A673 (cell line): ENCODE measurements around the gene MAP3K5. TPM values are rescaled to one million over a fixed set of nuclear protein-coding genes. Genes with fewer than 3 reads are reported as not detected.

Experiments
- BruUV-seq: library from RNA; stranded (reverse); fragments of 400-500 nt; replicated peaks from 2 replicates; lab custom pipeline; 2021; lab: Mats Ljungman, UMichigan
- CTCF ChIA-PET: fragments of 300-600 bp; sonication (Branson Sonifier 250); formaldehyde crosslinking; loops from one replicate; lab custom pipeline; 2022; ENCODE audit warnings: antibody characterized with exemption; lab: Charles Lee
- POLR2A ChIA-PET: fragments of 300-600 bp; sonication (Branson Sonifier 250); formaldehyde crosslinking; loops from one replicate; lab custom pipeline; 2022; ENCODE audit warnings: antibody characterized with exemption; ENCODE audit not compliant: low non-redundant PET; lab: Charles Lee
- DNase-seq: peaks from one replicate; pipeline ENCODE4 v3.0.0-alpha.2; 2015; ENCODE audit warnings: low spot score
- H3K27ac ChIP-seq: fragments of 200-600 bp; sonication (generic); 2 replicates; pipeline ENCODE4 v1.5.1; 2016; ENCODE audit warnings: mixed run types, low read depth, mild to moderate bottlenecking, mixed read lengths, antibody characterized with exemption, low read length; ENCODE audit not compliant: poor library complexity, severe bottlenecking
- H3K27me3 ChIP-seq: fragments of 200-600 bp; sonication (generic); replicated peaks from 2 replicates; pipeline ENCODE4 v1.6.1; 2017; ENCODE audit warnings: mixed run types, low read depth, mild to moderate bottlenecking, mixed read lengths, antibody characterized with exemption, low read length; ENCODE audit not compliant: insufficient read depth, poor library complexity
- H3K36me3 ChIP-seq: fragments of 200-600 bp; sonication (generic); 2 replicates; pipeline ENCODE4 v1.6.1; 2016; ENCODE audit warnings: mixed run types, mild to moderate bottlenecking, mixed read lengths, antibody characterized with exemption, low read length; ENCODE audit not compliant: insufficient read depth, poor library complexity, severe bottlenecking
- H3K4me1 ChIP-seq: fragments of 200-600 bp; sonication (generic); 2 replicates; pipeline ENCODE4 v1.6.1; 2017; ENCODE audit warnings: mixed run types, mild to moderate bottlenecking, mixed read lengths, antibody characterized with exemption, low read length; ENCODE audit not compliant: insufficient read depth, poor library complexity, severe bottlenecking
- H3K4me3 ChIP-seq: fragments of 200-600 bp; sonication (generic); 2 replicates; pipeline ENCODE4 v1.5.1; 2016; ENCODE audit warnings: low read depth, mixed run types, mild to moderate bottlenecking, mixed read lengths, low read length; ENCODE audit not compliant: poor library complexity, severe bottlenecking
- H3K9me3 ChIP-seq: fragments of 200-600 bp; sonication (generic); 2 replicates; pipeline ENCODE4 v1.6.1; 2016; ENCODE audit warnings: mixed run types, low read depth, mild to moderate bottlenecking, mixed read lengths, antibody characterized with exemption, low read length; ENCODE audit not compliant: poor library complexity, severe bottlenecking
- EZH2 ChIP-seq: fragments of 200-600 bp; sonication (generic); IDR thresholded peaks from 2 replicates; pipeline ENCODE4 v1.6.1; 2017; ENCODE audit warnings: borderline replicate concordance, low read depth, mild to moderate bottlenecking, mixed read lengths, antibody characterized with exemption, low read length; ENCODE audit not compliant: poor library complexity, severe bottlenecking
- intact Hi-C: fragments of 100-400 bp; cut with micrococcal nuclease; formaldehyde crosslinking; loops from one replicate; pipeline ENCODE4 v1.10.0; 2022; ENCODE audit not compliant: unreplicated experiment
- total RNA-seq: library from RNA; stranded (reverse); gene quantifications from 2 replicates; pipeline ENCODE4 v1.2.3, GENCODE V29; 2021
- TF ChIP-seq, protein P1 (sequence below): fragments of 300-800, 200-600 bp; sonication (generic); conservative IDR thresholded peaks from 2 replicates; pipeline ENCODE4 v1.5.1; 2017; ENCODE audit warnings: low read depth, mild to moderate bottlenecking, antibody characterized with exemption, low read length, moderate library complexity, mixed read lengths

Gene MAP3K5
- total RNA-seq, 1 experiment from 2014 or later, result 5.4 TPM

DNA sequence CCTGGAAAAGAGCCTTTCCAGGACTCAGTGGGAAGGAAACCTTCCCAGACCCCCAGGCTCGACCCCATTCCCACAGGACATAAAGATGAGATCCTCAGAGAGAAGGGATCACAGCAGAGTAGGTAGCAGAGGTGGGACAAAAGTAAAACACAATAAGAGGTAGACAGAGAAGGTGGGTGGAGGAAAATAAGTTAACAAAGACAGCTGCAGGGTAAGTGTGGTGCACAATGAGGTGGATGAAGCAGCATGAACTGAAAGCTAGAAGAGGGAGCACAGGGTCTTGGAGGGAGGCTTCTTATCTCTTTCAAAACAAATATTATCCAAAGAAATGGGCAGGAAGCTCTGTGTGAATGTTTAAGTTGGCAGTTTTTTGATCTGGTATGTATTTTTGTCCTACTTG, 228.1 kb downstream of the MAP3K5 start:
- no peaks in the 10 kb centered on the region for H3K36me3 ChIP-seq
- no peaks in the 10 kb centered on the region for H3K27me3 ChIP-seq
- H3K27ac ChIP-seq, result no peak overlapping the region
- no TSS peak for BruUV-seq
- DNase-seq, result no peak
- H3K9me3 ChIP-seq, result no peaks in the 10 kb centered on the region
- H3K4me3 ChIP-seq, result no peak overlapping the region
- intact Hi-C loops, result no loop called here
- ChIA-PET CTCF (no interaction called here), POLR2A (no interaction called here)
- no peak for TF ChIP-seq EZH2
- TF ChIP-seq, protein P1, sequence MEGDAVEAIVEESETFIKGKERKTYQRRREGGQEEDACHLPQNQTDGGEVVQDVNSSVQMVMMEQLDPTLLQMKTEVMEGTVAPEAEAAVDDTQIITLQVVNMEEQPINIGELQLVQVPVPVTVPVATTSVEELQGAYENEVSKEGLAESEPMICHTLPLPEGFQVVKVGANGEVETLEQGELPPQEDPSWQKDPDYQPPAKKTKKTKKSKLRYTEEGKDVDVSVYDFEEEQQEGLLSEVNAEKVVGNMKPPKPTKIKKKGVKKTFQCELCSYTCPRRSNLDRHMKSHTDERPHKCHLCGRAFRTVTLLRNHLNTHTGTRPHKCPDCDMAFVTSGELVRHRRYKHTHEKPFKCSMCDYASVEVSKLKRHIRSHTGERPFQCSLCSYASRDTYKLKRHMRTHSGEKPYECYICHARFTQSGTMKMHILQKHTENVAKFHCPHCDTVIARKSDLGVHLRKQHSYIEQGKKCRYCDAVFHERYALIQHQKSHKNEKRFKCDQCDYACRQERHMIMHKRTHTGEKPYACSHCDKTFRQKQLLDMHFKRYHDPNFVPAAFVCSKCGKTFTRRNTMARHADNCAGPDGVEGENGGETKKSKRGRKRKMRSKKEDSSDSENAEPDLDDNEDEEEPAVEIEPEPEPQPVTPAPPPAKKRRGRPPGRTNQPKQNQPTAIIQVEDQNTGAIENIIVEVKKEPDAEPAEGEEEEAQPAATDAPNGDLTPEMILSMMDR, result no peak
- H3K4me1 ChIP-seq, result peaks cover 4% of the 10 kb centered on the region

DNA sequence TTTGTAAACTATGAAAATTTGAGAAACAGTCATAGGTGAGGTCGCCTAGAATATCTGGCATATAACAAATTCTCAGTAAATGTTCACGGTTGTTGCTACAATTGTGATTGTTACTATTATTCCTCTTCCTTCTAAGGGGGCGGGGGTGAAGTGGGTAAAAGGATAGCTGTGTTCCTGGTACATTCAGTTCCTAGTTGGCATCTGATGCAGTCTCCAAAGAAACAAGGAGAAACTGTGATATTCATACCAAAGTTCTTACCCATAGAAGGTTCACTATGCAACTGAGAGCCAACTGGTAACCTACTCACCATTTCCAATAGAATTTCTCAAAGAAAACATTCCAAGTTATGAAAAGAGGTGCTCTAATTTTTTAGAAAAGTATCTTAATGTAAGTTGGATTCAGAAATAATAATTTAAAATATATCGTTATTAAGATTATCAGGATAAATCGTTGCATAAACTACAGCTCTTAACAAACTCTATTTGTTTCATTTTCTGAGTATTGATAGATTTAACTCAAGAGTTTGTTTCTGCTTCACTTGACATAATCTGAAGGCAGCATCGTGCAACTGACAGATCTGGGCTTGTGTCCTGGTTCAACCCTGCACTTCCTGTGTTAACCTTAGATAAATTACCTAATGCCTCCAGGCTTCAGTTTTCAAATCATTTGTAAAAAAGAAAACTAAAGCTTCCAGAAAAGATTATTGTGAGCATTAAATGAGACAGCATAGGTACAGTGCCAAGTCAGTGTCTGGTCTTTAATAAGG, 228.7 kb downstream of the MAP3K5 start:
- no TSS peak for BruUV-seq
- Histone ChIP-seq H3K9me3 (no peaks in the 10 kb centered on the region), H3K4me1 (peaks cover 4% of the 10 kb centered on the region), H3K27ac (no peak overlapping the region), H3K36me3 (no peaks in the 10 kb centered on the region), H3K4me3 (no peak overlapping the region), H3K27me3 (no peaks in the 10 kb centered on the region)
- DNase-seq, result no peak
- intact Hi-C loops, result no loop called here
- CTCF ChIA-PET, result interaction anchor here (0.7 kb wide), 1 partner anchor 155 kb away, joined by 7 read pairs; no protein-coding TSS in a partner anchor
- TF ChIP-seq, protein P1, result no peak
- no peak for TF ChIP-seq EZH2
- POLR2A ChIA-PET, result interaction anchor here (0.7 kb wide), 1 partner anchor 166 kb away, joined by 19 read pairs; no protein-coding TSS in a partner anchor

DNA sequence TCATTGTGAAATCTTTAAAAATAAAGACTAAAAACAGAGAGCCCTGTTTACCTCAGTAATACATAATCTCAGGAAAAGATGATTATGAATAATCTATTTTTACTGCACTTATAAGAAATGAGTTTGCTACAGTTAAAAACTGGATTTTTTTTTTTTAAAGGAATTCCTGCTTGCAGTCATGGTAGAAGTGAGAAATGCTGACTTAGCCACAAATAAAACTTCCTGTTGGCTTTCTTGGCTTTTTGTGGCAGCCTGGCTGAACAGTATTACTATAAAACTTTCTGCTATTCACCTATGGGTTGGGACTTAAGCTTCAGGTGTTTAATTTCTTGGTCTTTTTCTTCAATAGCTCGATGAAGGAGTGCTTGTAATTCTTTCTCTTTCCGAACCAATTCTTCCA, 230.1 kb downstream of the MAP3K5 start:
- H3K27me3 ChIP-seq, result no peaks in the 10 kb centered on the region
- no TSS peak for BruUV-seq
- ChIA-PET CTCF (no interaction called here), POLR2A (no interaction called here)
- no peak overlapping the region for H3K4me3 ChIP-seq
- DNase-seq, result no peak
- H3K27ac ChIP-seq, result no peak overlapping the region
- TF ChIP-seq, protein P1, result no peak
- TF ChIP-seq EZH2, result no peak
- H3K9me3 ChIP-seq, result no peaks in the 10 kb centered on the region
- intact Hi-C loops, result no loop called here
- no peaks in the 10 kb centered on the region for H3K36me3 ChIP-seq
- H3K4me1 ChIP-seq, result peaks cover 4% of the 10 kb centered on the region
